NT2/D1 (cell line): ENCODE measurements around the gene TTYH2.

ENCODE experiments used
- DNase-seq: peaks from one replicate; pipeline ENCODE4 v3.0.0-alpha.2; 2011; ENCODE audit warnings: low read depth, low spot score
- H3K27me3 ChIP-seq: 2 replicates; pipeline ENCODE4 v1.6.0; 2011; ENCODE audit warnings: mild to moderate bottlenecking; ENCODE audit not compliant: insufficient read length, insufficient read depth
- H3K36me3 ChIP-seq: 2 replicates; pipeline ENCODE4 v1.6.1; 2011; ENCODE audit warnings: mild to moderate bottlenecking, low read length, mixed read lengths; ENCODE audit not compliant: insufficient read depth, insufficient read length
- H3K4me1 ChIP-seq: 2 replicates; pipeline ENCODE4 v1.5.1; 2011; ENCODE audit not compliant: insufficient read depth, insufficient read length
- H3K4me3 ChIP-seq: 2 replicates; pipeline ENCODE4 v1.5.1; 2011; ENCODE audit warnings: low read depth; ENCODE audit not compliant: insufficient read length
- H3K9ac ChIP-seq: 2 replicates; pipeline ENCODE4 v1.6.0; 2011; ENCODE audit warnings: low read depth; ENCODE audit not compliant: insufficient read length
- H3K9me3 ChIP-seq: 2 replicates; pipeline ENCODE4 v1.5.1; 2011; ENCODE audit warnings: mild to moderate bottlenecking, low read length; ENCODE audit not compliant: insufficient read depth
- SUZ12 ChIP-seq: IDR thresholded peaks from 2 replicates; pipeline ENCODE4 v1.6.1; 2011; ENCODE audit not compliant: insufficient read length, insufficient read depth; ENCODE audit errors: extremely low read depth
- YY1 ChIP-seq: IDR thresholded peaks from 2 replicates; pipeline ENCODE4 v1.6.1; 2011; ENCODE audit not compliant: insufficient read length, insufficient read depth
- ZNF274 ChIP-seq: IDR thresholded peaks from 2 replicates; pipeline ENCODE4 v1.6.1; 2011; ENCODE audit warnings: mild to moderate bottlenecking, low read depth, low read length

Gene TTYH2

GRCh38 chr17:74249590-74250270, 36.4 kb downstream of the TTYH2 start:
- H3K36me3 ChIP-seq = peaks cover 5% of the 10 kb centered on the region
- TF ChIP-seq YY1 (no peak), SUZ12 (no peak), ZNF274 (no peak)
- no peak for DNase-seq
- H3K4me1 ChIP-seq = peaks cover 31% of the 10 kb centered on the region
- no peaks in the 10 kb centered on the region for H3K9me3 ChIP-seq
- no peaks in the 10 kb centered on the region for H3K27me3 ChIP-seq
- no peak overlapping the region for H3K4me3 ChIP-seq
- no peak overlapping the region for H3K9ac ChIP-seq

- Histone ChIP-seq H3K9me3 (no peaks in the 10 kb centered on the region), H3K9ac (no peak overlapping the region), H3K4me3 (no peak overlapping the region), H3K4me1 (peaks cover 26% of the 10 kb centered on the region), H3K27me3 (no peaks in the 10 kb centered on the region), H3K36me3 (peaks cover 5% of the 10 kb centered on the region)
- TF ChIP-seq YY1 (no peak), ZNF274 (no peak), SUZ12 (no peak)
- DNase-seq = no peak
Observed at GRCh38 chr17:74250324-74250995, 37.1 kb downstream of the TTYH2 start.

GRCh38 chr17:74251051-74251450, 37.7 kb downstream of the TTYH2 start:
- no peak overlapping the region for H3K9ac ChIP-seq
- TF ChIP-seq SUZ12 (no peak), ZNF274 (no peak), YY1 (no peak)
- no peak overlapping the region for H3K4me3 ChIP-seq
- H3K36me3 ChIP-seq = peaks cover 5% of the 10 kb centered on the region
- no peaks in the 10 kb centered on the region for H3K9me3 ChIP-seq
- DNase-seq = no peak
- peaks cover 23% of the 10 kb centered on the region for H3K4me1 ChIP-seq
- H3K27me3 ChIP-seq = no peaks in the 10 kb centered on the region

GRCh38 chr17:74251569-74251968, 38.2 kb downstream of the TTYH2 start:
- no peak for TF ChIP-seq ZNF274
- Histone ChIP-seq H3K9me3 (no peaks in the 10 kb centered on the region), H3K27me3 (no peaks in the 10 kb centered on the region), H3K36me3 (peaks cover 5% of the 10 kb centered on the region), H3K4me3 (no peak overlapping the region), H3K9ac (no peak overlapping the region), H3K4me1 (peaks cover 18% of the 10 kb centered on the region)
- DNase-seq = no peak

- Histone ChIP-seq H3K36me3 (peaks cover 5% of the 10 kb centered on the region), H3K9me3 (no peaks in the 10 kb centered on the region), H3K4me3 (no peak overlapping the region), H3K27me3 (no peaks in the 10 kb centered on the region), H3K9ac (peak overlapping the region; percentile 5), H3K4me1 (peaks cover 18% of the 10 kb centered on the region)
- no peak for TF ChIP-seq SUZ12
- TF ChIP-seq ZNF274 = no peak
- no peak for TF ChIP-seq YY1
- DNase-seq = no peak
Observed at GRCh38 chr17:74252211-74252610, 38.8 kb downstream of the TTYH2 start.

GRCh38 chr17:74253036-74253435, 39.7 kb downstream of the TTYH2 start:
- no peak overlapping the region for H3K9ac ChIP-seq
- no peak for DNase-seq
- H3K9me3 ChIP-seq = no peaks in the 10 kb centered on the region
- no peak overlapping the region for H3K4me3 ChIP-seq
- H3K4me1 ChIP-seq = peaks cover 18% of the 10 kb centered on the region
- H3K36me3 ChIP-seq = peaks cover 5% of the 10 kb centered on the region
- no peaks in the 10 kb centered on the region for H3K27me3 ChIP-seq
- TF ChIP-seq ZNF274 (no peak), SUZ12 (no peak)

GRCh38 chr17:74257311-74257710, 43.9 kb downstream of the TTYH2 start:
- no peaks in the 10 kb centered on the region for H3K9me3 ChIP-seq
- peaks cover 25% of the 10 kb centered on the region for H3K4me1 ChIP-seq
- DNase-seq = no peak
- no peak overlapping the region for H3K9ac ChIP-seq
- no peak for TF ChIP-seq YY1
- TF ChIP-seq SUZ12 = no peak
- no peak for TF ChIP-seq ZNF274
- no peaks in the 10 kb centered on the region for H3K27me3 ChIP-seq
- peaks cover 5% of the 10 kb centered on the region for H3K36me3 ChIP-seq
- H3K4me3 ChIP-seq = no peak overlapping the region
